Stimulated activated CD8-positive, alpha-beta memory T cell treated with anti-CD3 and anti-CD28 coated beads, Interleukin-2, amount 100 ng/mL, for 1 hour (primary cell): ENCODE measurements around the gene COPS7B.

ENCODE experiments used
- DNase-seq, 2 donors: peaks; one replicate each; pipeline ENCODE4 v3.0.0-alpha.2; 2020; ENCODE audit warnings: low read depth in 2 of 2

The COPS7B gene

DNA sequence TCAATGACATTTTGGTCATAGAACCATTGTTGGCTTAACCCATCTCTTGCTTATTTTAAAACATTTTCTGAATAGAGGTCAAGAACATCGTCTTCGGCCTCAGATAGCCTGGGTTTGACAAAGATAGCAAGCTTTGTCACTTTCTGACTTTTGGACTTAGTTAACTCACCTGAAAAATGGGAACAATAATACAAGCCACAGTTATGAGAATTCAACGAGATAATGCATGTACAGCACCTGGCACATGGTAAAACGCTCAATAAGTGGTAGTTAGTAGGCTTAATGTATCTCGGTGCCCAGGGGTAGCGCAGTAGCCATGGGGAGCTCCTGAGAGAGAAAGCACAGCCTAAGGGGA lies 446 bp upstream of the COPS7B start:
- no peak for DNase-seq

DNA sequence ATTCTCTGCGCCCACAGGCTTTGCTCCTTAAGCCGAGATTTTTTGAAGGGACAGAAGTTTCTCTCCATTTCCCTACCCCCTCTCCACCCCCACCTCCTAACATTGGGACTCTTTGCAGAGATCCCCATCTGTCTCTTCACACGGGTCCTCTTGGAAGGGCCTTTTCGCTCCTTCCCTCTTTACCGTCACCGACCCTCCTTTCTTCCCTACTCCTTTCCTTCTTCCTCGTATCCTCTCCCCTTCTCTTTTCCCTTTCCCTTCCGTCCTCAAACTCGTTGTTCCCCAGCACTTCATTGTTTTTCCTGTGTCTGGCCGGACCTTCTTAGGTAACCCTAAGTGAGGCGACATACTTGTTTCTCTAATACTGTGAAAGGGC lies 660 bp downstream of the COPS7B start:
- no peak for DNase-seq

DNA sequence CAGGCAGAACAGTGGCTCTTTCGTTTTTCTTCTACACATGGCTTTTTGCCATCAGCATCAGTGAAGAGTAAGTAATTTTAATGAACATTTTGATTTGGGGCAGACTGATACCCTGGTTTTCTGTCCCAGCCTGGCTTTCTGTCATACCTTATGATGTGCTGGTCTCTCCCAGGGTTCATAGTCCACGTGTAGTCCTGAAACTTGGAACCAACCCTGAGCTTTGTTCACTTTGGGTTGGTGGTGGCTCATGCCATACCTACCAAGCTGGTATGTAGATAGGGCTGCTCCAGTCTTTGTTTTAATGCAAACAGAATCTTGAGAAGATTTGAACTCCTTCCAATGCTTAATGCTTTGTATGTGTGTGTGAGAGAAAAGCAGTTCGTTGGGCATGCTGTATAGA lies 4.9 kb downstream of the COPS7B start:
- DNase-seq = no peak

DNA sequence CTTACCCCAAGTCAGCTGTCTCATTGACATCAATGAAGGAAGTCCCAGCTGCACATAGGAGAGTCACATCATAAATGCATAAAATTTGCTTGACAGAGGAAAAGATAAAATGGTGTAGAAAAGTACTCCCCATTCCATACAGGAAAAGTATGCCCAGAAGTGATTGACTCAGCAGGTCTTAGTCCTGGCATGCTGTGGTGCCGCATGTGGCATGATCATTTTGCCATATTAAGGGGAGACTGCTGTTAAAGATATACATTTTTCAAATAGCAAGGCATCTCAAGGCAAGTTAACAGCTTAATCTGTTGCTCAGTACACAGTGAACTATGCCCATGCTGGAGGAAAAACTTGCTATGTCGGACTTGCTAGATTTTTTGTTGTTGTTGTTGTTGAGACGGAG lies 8.1 kb downstream of the COPS7B start:
- no peak for DNase-seq

GRCh38 chr2:231795525-231796327 lies 9.5 kb downstream of the COPS7B start:
- no peak for DNase-seq

GRCh38 chr2:231800493-231801091 lies 14.3 kb downstream of the COPS7B start:
- DNase-seq = no peak

- DNase-seq = no peak
Observed at GRCh38 chr2:231803501-231804138, 17.4 kb downstream of the COPS7B start.

- DNase-seq = no peak
Observed at GRCh38 chr2:231807020-231807419, 20.8 kb downstream of the COPS7B start.

GRCh38 chr2:231810905-231811304 lies 24.7 kb downstream of the COPS7B start:
- no peak for DNase-seq

- DNase-seq = no peak
Observed at GRCh38 chr2:231816327-231817026, 30.2 kb downstream of the COPS7B start.

GRCh38 chr2:231819447-231820042 lies 33.3 kb downstream of the COPS7B start:
- DNase-seq = no peak

GRCh38 chr2:231820786-231821303 lies 34.6 kb downstream of the COPS7B start:
- no peak for DNase-seq

DNA sequence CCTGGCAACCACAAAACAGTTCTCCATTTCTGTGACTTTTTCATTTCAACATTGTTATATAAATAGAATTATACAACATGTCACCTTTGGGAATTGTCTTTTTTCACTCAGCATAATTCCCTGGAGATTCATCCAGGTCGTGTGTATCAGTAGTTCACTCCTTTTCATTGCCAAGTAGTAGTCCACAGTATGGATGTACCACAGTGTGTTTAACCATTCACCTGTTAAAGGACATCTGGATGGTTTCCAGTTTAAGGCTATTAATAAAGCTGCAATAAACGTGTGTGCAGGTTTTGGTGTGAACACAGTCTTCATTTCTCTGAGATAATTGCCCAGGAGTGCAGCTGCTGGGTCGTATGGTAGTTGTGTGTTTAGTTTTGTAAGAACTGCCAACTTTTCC lies 35.7 kb downstream of the COPS7B start:
- no peak for DNase-seq

DNA sequence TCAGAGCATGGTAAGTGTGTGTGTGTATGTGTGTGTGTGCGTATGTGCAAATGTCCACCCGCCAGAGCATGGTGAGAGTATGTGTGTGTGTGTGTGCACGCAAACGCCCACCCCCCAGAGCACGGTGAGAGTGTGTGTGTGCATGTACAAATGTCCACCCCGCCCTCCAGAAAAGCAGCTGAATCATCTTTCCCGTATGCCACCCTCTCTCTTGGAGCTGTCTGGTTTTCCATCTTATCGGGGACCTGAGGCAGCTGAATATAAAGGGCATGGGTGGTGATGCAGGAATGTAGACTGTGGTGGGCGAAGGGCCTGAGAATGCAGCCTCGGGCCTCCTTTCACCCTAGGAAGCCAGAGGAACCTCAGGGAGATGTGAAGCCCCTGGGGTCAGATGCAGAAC lies 66.9 kb downstream of the COPS7B start:
- DNase-seq = no peak

- no peak for DNase-seq
Observed at GRCh38 chr2:231854616-231855125, 68.4 kb downstream of the COPS7B start.

DNA sequence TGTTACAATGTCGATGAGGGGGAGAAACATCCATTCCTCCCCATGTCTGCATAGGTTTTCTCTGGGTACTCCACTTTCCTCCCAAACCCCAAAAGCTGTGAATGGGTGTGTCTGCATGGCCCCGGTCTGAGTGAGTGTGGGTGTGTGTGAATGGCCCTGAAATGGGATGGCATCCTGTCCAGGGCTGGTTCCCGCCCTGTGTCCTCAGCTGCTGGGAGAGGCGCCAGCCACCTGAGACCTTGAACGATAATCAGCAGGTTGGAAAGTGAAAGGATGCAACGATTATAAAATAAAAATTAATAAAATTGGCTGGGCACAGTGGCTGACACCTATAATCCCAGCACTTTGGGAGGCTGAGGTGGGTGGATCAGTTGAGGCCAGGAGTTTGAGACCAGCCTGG lies 70.7 kb downstream of the COPS7B start:
- DNase-seq = no peak
